NOMO-1 treated with DMSO at 0.1 percent for 48 hours (cell line): ENCODE results near the gene EVI2B.
"Not testable (repeated sequence)": the region's sequence is repeated elsewhere in the genome, so short reads cannot be mapped to it uniquely, and the experiment has no call there.

ENCODE experiments used
- DNase-seq: peaks from one replicate; lab custom pipeline; 2025; ENCODE audit not compliant: unreplicated experiment; lab: John Stamatoyannopoulos, UW

Gene EVI2B

DNA sequence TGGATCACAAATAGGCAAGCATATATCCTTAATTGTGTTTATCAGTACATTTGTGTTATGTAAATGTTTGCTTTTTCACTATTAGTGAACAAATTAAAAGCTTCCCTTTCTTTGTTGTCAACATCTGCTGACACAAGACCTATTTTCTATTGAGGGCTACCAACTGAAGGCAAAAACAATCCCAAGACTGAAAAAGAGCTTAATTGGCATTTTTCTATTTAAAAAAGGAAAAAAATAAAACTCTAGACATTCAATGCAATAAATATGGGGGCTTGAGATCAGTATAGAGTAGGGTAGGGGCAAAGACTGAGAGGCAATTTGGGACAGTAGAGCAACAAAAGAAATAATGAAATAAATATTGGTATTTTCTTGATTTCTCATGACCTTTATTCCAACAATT is 41.1 kb downstream of the EVI2B start:
- no peak for DNase-seq

DNA sequence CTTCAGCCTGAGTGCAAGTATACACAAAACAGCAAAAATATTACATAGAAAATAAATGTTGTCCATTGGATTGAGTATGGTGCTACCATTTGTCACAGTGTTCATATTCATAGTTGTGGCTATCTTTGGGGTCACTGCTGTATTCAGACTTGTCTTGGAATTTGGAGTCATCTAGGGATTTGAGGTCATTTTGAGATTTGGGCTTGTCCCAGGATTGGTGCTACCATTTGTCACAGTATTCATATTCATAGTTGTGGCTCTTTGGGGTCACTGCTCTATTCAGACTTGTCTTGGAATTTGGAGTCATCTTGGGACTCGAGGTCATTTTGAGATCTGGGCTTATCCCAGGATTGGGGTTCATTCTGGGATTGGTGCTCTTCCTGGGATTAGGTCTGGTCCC is 41.6 kb downstream of the EVI2B start:
- no peak for DNase-seq

DNA sequence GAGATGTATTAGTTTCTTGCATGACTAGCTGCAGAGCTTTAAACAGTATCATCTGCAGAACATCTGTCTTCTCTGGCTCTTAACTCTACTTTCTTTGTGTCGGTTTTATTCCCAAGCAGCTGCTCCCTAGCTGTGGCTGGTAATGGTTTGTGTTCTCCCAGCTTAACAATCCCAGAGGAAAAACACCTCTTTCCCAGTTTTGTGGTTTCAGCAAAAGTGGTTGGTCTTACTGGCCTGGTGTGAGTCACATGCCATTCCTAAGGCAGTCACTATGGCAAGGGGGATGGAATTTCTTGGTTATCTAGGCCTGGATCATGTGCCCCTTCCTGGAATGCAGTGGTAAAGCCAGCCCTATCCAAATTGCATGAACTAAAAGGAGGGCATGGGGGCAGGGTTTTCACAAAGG is 44.3 kb downstream of the EVI2B start:
- DNase-seq: no peak

DNA sequence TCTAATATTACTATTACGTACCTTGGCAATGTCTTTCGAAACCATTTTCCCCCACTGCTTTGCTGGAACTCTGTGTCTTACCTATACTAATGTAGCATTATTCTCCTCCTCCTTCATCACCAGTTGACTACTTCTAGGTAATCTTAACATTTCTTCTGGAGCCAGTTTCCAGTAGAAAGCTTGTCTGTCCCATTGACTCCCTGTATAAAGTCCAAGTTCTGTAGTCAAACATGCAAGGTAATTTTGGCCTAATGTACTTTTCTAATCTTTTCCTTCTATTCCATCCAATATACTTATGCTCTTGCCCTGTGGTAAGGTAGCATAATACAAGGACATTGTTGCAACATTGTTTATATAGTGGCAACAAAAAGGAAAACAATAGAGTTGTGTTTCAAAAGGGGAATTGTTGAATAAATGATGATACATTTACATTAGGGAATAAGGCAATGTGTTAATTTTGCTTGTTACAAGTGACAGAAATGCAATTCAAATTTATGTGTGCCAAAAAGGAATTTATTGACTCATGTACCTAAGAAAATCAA is 44.7 kb downstream of the EVI2B start:
- DNase-seq: no peak

DNA sequence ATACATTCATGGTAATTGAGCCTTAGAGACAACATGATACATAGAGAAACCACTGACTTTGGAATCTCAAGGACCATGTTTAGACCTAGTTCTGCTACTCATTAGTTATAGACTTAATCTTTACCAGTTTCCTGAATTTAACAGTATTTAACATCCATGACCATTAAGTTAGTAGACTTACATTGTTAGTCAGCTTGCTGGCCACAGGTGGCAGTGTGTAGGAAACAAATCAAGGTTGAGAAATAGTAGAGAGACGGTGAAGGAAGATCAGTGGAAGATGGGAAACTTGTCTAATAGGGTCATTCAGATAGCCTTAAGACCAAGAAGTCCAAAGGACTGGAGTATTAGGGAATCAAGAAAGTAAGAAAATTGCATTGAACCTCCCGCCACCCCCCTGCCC is 47.8 kb downstream of the EVI2B start:
- DNase-seq: no peak

DNA sequence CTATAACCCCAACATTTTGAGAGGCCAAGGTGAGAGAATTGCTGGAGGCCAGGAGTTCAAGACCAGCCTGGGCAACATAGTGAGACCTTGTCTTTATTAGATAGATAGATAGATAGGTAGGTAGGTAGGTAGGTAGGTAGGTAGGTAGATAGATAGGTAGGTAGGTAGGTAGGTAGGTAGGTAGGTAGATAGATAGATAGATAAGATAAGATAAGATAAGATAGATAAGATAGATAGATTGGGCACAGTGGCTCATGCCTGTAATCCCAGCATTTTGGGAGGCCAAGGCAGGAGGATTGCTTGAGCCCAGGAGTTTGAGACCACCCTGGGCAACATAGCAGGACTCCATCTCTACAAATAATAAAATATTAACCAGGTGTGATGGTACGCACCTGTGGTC is 50.9 kb downstream of the EVI2B start:
- DNase-seq: not testable (repeated sequence)

DNA sequence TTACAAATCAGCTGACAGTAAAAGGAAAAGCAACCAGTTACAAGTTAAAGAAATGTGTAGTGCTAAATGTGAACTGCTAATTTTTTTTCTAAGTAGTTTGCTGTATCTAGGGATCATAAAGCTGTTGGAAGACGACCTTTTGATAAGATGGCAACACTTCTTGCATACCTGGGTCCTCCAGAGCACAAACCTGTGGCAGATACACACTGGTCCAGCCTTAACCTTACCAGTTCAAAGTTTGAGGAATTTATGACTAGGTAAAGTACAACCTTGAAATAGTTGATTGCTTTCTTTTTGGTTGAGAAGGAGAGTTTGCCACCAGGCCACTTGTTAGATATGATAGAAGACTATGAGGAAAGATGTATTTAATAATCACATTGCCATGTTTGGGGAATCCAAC is 52.3 kb downstream of the EVI2B start:
- DNase-seq: no peak

DNA sequence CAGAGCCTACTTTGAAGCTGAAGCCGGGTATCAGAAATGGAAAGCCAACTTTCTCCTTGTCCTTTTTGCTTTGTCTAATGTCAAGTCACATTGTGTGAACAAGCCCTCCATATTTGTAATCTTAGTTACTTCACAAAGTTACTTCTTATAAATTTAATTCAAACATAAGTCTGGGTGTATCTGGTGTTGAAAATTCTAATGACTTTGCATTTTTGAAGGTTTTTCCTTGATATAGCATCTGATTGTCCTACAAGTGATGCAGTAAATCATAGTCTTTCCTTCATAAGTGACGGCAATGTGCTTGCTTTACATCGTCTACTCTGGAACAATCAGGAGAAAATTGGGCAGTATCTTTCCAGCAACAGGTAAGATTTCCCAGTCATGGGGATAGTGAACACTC is 53.7 kb downstream of the EVI2B start:
- no peak for DNase-seq

DNA sequence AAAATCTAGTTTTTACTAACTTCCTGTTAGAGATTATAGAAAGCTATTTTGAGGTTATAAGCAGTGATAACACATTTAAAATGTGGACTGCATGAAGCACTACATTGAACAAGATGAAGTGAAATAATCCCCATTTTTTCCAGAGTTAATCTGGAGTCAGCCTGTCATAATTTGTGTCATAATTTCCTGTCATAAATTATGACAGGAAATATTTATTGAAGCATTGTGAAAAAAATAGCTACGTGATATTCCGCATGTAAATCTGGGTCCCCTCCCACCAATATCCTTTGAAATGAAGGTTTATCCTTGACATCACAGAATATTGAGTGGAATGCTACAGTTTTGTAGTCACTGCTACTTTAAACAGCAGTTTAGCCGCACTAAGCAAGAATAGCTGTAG is 56.9 kb downstream of the EVI2B start:
- no peak for DNase-seq

DNA sequence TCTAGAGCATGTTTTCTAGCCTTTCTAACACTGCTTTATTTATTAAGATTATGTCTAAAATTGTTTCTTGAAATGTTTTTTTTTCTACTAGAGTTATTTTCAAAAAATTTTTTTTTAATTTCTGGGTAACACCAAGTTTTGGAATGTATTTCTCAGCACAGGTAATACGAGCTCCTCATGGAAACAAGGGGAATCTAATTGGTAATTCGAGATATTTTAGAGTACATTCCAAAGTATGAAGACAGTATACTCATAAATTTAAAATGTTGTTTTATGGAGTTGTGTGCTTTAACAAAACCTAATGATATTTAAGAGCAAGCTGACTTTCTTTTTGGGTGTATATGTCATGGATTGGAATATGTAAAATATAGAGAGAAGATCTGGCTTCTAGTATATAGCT is 59.2 kb downstream of the EVI2B start:
- no peak for DNase-seq
